GM23338 (cell line): Measurements from ENCODE around the gene IGF2BP3. TPM values are rescaled to one million over a fixed set of nuclear protein-coding genes. Genes with fewer than 3 reads are reported as not detected.
"Not testable (repeated sequence)": the region's sequence is repeated elsewhere in the genome, so short reads cannot be mapped to it uniquely, and the experiment has no call there.

Experiments used
- ATAC-seq: fragments of 200-7000 bp; cut with Tn5 transposase; 3 replicates; pipeline ENCODE4 v1.9.1; 2020
- DNase-seq: peaks from one replicate; pipeline ENCODE4 v3.0.0-alpha.2; 2015; ENCODE audit warnings: low spot score
- H2AFZ ChIP-seq: fragments of 200-600 bp; sonication (generic); 2 replicates; pipeline ENCODE4 v1.8.0; 2016; ENCODE audit warnings: antibody characterized with exemption, mild to moderate bottlenecking, moderate library complexity
- H3F3A ChIP-seq: fragments of 200-600 bp; sonication (generic); replicated peaks from 2 replicates; pipeline ENCODE4 v1.8.0; 2017; ENCODE audit warnings: antibody characterized with exemption, mixed run types, low read depth
- H3K27ac ChIP-seq: fragments of 200-600 bp; sonication (generic); 2 replicates; pipeline ENCODE4 v1.6.1; 2016; ENCODE audit warnings: low read depth
- H3K27me3 ChIP-seq: fragments of 200-600 bp; sonication (generic); 2 replicates; pipeline ENCODE4 v1.8.0; 2016; ENCODE audit warnings: mild to moderate bottlenecking, mixed run types, moderate library complexity; ENCODE audit not compliant: insufficient read depth
- H3K36me3 ChIP-seq: fragments of 200-600 bp; sonication (generic); 2 replicates; pipeline ENCODE4 v1.8.0; 2016; ENCODE audit warnings: mild to moderate bottlenecking; ENCODE audit not compliant: insufficient read depth
- H3K4me1 ChIP-seq: fragments of 200-600 bp; sonication (generic); 2 replicates; pipeline ENCODE4 v1.8.0; 2016; ENCODE audit warnings: mild to moderate bottlenecking, moderate library complexity; ENCODE audit not compliant: insufficient read depth
- H3K4me2 ChIP-seq: fragments of 200-600 bp; sonication (generic); 2 replicates; pipeline ENCODE4 v1.7.1; 2017; ENCODE audit warnings: mixed run types
- H3K4me3 ChIP-seq: fragments of 200-600 bp; sonication (generic); 2 replicates; pipeline ENCODE4 v1.6.1; 2016; ENCODE audit warnings: mixed run types
- H3K79me2 ChIP-seq: fragments of 200-600 bp; sonication (generic); replicated peaks from 2 replicates; pipeline ENCODE4 v1.8.0; 2017; ENCODE audit warnings: mild to moderate bottlenecking; ENCODE audit not compliant: insufficient read depth
- H3K9me2 ChIP-seq: fragments of 200-600 bp; sonication (generic); 2 replicates; pipeline ENCODE4 v1.8.0; 2017; ENCODE audit not compliant: insufficient read depth
- H4K20me1 ChIP-seq: fragments of 200-600 bp; sonication (generic); replicated peaks from 2 replicates; pipeline ENCODE4 v1.8.0; 2017; ENCODE audit warnings: mild to moderate bottlenecking; ENCODE audit not compliant: insufficient read depth
- H3K27ac Mint-ChIP-seq: 2 replicates; pipeline ENCODE4 v1.8.0; 2020; ENCODE audit warnings: inconsistent platforms, mild to moderate bottlenecking, moderate library complexity, mixed read lengths
- H3K27me3 Mint-ChIP-seq: 3 replicates; pipeline ENCODE4 v1.8.0; 2022; ENCODE audit warnings: low read depth, mild to moderate bottlenecking, moderate library complexity, mixed read lengths, inconsistent platforms; ENCODE audit not compliant: insufficient read depth, poor library complexity
- H3K36me3 Mint-ChIP-seq: 3 replicates; pipeline ENCODE4 v1.8.0; 2021; ENCODE audit warnings: low read depth, mild to moderate bottlenecking, inconsistent platforms, moderate library complexity, mixed read lengths
- H3K4me1 Mint-ChIP-seq: 3 replicates; pipeline ENCODE4 v1.8.0; 2020; ENCODE audit warnings: mild to moderate bottlenecking, inconsistent platforms, mixed read lengths
- H3K4me3 Mint-ChIP-seq: 3 replicates; pipeline ENCODE4 v1.8.0; 2021; ENCODE audit warnings: moderate library complexity, mild to moderate bottlenecking, inconsistent platforms, mixed read lengths
- H3K9me3 Mint-ChIP-seq: 3 replicates; pipeline ENCODE4 v1.8.0; 2020; ENCODE audit warnings: moderate library complexity, mild to moderate bottlenecking, inconsistent platforms, mixed read lengths
- CREB1 ChIP-seq: fragments of 250-450 bp; sonication (Bioruptor Pico); IDR thresholded peaks from 2 replicates; pipeline ENCODE4 v1.5.0; 2020; ENCODE audit warnings: low read depth, mild to moderate bottlenecking, moderate library complexity
- EZH2 ChIP-seq: fragments of 200-600 bp; sonication (generic); IDR thresholded peaks from one replicate; pipeline ENCODE4 v1.8.0; 2017; ENCODE audit warnings: antibody characterized with exemption, mild to moderate bottlenecking, low read depth; ENCODE audit not compliant: unreplicated experiment
- EZH2phosphoT487 ChIP-seq: fragments of 200-600 bp; sonication (generic); IDR thresholded peaks from one replicate; pipeline ENCODE4 v1.8.1; 2018; ENCODE audit warnings: antibody characterized with exemption; ENCODE audit not compliant: unreplicated experiment
- JUNB ChIP-seq: IDR thresholded peaks from one replicate; pipeline ENCODE4 v1.6.1; 2016; ENCODE audit warnings: antibody characterized with exemption; ENCODE audit not compliant: unreplicated experiment
- NANOG ChIP-seq: IDR thresholded peaks from 2 replicates; pipeline ENCODE4 v1.6.1; 2016; ENCODE audit warnings: antibody characterized with exemption, borderline replicate concordance
- POLR2AphosphoS5 ChIP-seq: IDR thresholded peaks from 2 replicates; pipeline ENCODE4 v1.6.1; 2016; ENCODE audit warnings: antibody characterized with exemption, low read depth
- ZNF114 ChIP-seq: fragments of 250-450 bp; sonication (Bioruptor Pico); IDR thresholded peaks from 2 replicates; pipeline ENCODE4 v1.5.0; 2020; ENCODE audit warnings: mild to moderate bottlenecking, moderate library complexity
- ZNF331 ChIP-seq: fragments of 250-450 bp; sonication (Bioruptor Pico); IDR thresholded peaks from 2 replicates; pipeline ENCODE4 v1.5.0; 2020; ENCODE audit warnings: low read depth, mild to moderate bottlenecking, moderate library complexity
- polyA plus RNA-seq: library from polyadenylated mRNA; unstranded; fragments of >200 nt; fragmentation: Nextera tagmentation; extraction: Ambion mirVana; gene quantifications from 2 replicates; pipeline ENCODE4 v1.2.1, GENCODE V29; 2016
- total RNA-seq: library from RNA; depleted of rRNA; stranded (reverse); fragments of >200 nt; shearing (Covaris generic); gene quantifications from 2 replicates; pipeline ENCODE4 v1.2.3, GENCODE V29; 2014
- TF ChIP-seq, protein P1 (sequence below): IDR thresholded peaks from one replicate; pipeline ENCODE4 v1.6.1; 2018; ENCODE audit warnings: antibody characterized with exemption; ENCODE audit not compliant: unreplicated experiment
- TF ChIP-seq, protein P2 (sequence below), 2 experiments: fragments of 200-600 bp in 1 of 2; sonication (generic) in 1 of 2; conservative IDR thresholded peaks; 2 replicates each; pipeline versions ENCODE4 v1.5.1 to v1.6.1; 2016 to 2017; ENCODE audit warnings: antibody characterized with exemption in 2 of 2, low read depth in 2 of 2, mild to moderate bottlenecking in 2 of 2, moderate library complexity in 1 of 2
- TF ChIP-seq, protein P3 (sequence below): IDR thresholded peaks from 2 replicates; pipeline ENCODE4 v1.6.1; 2016; ENCODE audit warnings: antibody characterized with exemption

The IGF2BP3 gene
- total and polyA plus RNA-seq, 2 experiments from 2014 or later: 52.0 to 183 TPM

DNA sequence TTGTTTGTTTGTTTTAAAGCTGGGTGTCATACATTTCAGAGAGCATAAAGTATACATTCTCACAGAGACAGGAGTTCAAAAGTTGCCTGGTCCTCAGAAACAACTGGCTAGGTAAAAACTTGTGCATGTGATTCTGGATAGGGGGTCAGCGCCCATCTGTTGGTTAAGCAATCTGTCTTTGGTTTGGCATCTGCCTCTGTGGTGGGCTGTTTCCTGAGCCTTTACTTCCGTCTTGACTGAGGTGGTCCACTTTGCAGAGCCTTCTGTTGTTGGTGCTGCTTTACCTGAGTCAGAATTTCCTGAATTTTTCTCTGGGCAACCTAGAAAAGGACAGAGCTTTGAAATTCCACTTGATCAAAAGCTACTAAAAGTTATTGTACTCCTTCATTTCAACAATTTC, 158.2 kb downstream of the IGF2BP3 start:
- H2AFZ ChIP-seq, H3K9me2 ChIP-seq, ATAC-seq, H3K4me2 ChIP-seq, H3K27me3 Mint-ChIP-seq, H3K4me3 ChIP-seq, H3K4me1 ChIP-seq, H3K27ac Mint-ChIP-seq, DNase-seq, H3K9me3 Mint-ChIP-seq, H3K4me3 Mint-ChIP-seq, H3K4me1 Mint-ChIP-seq, H3K27me3 ChIP-seq: not testable (repeated sequence)
- Histone ChIP-seq H3K79me2 (peaks cover 24% of the 10 kb centered on the region), H4K20me1 (peaks cover 14% of the 10 kb centered on the region; the same call in 1 of the 2 replicates), H3K27ac (peak overlapping the region; percentile 12), H3F3A (peaks cover 29% of the 10 kb centered on the region), H3K36me3 (peaks cover 58% of the 10 kb centered on the region)
- peaks cover 86% of the 10 kb centered on the region for H3K36me3 Mint-ChIP-seq

DNA sequence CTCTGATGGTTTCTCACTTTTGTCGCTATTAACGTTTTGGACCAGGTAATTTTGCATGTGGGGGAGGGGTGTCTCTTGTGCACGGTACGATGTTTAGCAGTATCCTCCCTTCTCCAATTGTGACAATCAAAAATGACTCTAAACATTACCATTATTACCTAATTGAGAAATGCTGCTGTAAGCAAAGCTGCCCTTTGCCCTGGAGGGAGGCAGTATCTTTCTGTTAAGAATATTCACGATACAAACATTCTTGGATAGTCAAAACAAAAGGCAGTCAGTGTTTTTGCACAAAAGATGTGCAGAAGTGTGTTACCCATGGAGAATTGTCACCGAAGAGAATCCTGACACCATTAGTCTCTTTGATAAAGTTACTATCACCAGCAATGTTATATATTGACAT, 161.5 kb downstream of the IGF2BP3 start:
- peaks cover 5% of the 10 kb centered on the region; the same call in 2 of the 3 replicates for H3K4me1 Mint-ChIP-seq
- peaks cover 57% of the 10 kb centered on the region for H3K79me2 ChIP-seq
- no peaks in the 10 kb centered on the region for H3K9me3 Mint-ChIP-seq
- peaks cover 14% of the 10 kb centered on the region for H3K27me3 Mint-ChIP-seq
- peaks cover 81% of the 10 kb centered on the region for H3K36me3 Mint-ChIP-seq
- 0 out of 2 replicates have a peak overlapping the region, but pooled peaks have one; percentile 15 for H3K27ac ChIP-seq
- H3K27ac Mint-ChIP-seq: no peak overlapping the region
- H3K9me2 ChIP-seq: no peaks in the 10 kb centered on the region
- H4K20me1 ChIP-seq: peaks cover 32% of the 10 kb centered on the region; the same call in 1 of the 2 replicates
- peaks cover 23% of the 10 kb centered on the region for H3F3A ChIP-seq
- H3K4me3 Mint-ChIP-seq: no peak overlapping the region
- peaks cover 35% of the 10 kb centered on the region; the same call in 1 of the 2 replicates for H3K36me3 ChIP-seq
- H3K4me1 ChIP-seq: no peaks in the 10 kb centered on the region
- DNase-seq: no peak
- no peak overlapping the region for H3K4me3 ChIP-seq
- H3K4me2 ChIP-seq: no peak overlapping the region
- H3K27me3 ChIP-seq: no peaks in the 10 kb centered on the region
- ATAC-seq: no peak
- H2AFZ ChIP-seq: no peak overlapping the region
- TF ChIP-seq, protein P1, sequence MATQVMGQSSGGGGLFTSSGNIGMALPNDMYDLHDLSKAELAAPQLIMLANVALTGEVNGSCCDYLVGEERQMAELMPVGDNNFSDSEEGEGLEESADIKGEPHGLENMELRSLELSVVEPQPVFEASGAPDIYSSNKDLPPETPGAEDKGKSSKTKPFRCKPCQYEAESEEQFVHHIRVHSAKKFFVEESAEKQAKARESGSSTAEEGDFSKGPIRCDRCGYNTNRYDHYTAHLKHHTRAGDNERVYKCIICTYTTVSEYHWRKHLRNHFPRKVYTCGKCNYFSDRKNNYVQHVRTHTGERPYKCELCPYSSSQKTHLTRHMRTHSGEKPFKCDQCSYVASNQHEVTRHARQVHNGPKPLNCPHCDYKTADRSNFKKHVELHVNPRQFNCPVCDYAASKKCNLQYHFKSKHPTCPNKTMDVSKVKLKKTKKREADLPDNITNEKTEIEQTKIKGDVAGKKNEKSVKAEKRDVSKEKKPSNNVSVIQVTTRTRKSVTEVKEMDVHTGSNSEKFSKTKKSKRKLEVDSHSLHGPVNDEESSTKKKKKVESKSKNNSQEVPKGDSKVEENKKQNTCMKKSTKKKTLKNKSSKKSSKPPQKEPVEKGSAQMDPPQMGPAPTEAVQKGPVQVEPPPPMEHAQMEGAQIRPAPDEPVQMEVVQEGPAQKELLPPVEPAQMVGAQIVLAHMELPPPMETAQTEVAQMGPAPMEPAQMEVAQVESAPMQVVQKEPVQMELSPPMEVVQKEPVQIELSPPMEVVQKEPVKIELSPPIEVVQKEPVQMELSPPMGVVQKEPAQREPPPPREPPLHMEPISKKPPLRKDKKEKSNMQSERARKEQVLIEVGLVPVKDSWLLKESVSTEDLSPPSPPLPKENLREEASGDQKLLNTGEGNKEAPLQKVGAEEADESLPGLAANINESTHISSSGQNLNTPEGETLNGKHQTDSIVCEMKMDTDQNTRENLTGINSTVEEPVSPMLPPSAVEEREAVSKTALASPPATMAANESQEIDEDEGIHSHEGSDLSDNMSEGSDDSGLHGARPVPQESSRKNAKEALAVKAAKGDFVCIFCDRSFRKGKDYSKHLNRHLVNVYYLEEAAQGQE: no peak
- TF ChIP-seq CREB1: no peak
- TF ChIP-seq JUNB: no peak
- no peak for TF ChIP-seq POLR2AphosphoS5
- no peak for TF ChIP-seq NANOG
- no peak for TF ChIP-seq ZNF114 (CRISPR knock-in tag)

DNA sequence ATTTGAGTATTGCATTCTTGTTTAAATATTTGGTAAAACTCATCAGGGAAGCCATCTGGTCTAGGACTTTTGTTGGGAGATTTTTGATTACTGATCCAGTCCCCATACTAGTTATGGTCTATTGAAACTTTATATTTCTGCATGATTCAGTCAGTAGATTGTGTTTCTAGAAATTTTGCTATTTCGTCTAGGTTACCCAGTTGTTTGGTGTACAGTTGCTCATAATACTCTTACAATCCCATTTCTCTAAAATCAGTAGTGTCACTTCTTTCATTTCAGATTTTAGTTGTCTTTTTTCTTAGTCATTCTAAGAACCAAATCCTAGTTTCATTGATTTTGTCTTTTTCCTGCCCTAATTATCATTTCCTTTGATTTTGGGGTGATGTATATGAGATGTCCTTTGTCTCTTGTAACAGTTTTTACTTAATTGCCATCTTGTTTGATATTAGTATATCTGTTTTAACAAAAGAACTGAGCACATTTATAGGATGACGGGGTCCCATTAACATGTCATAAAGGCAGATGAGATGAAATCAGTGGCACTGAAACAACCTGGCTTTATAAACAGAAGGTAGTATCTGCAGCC, 163.3 kb downstream of the IGF2BP3 start:
- H2AFZ ChIP-seq: no peak overlapping the region
- no peak overlapping the region for H3K27ac Mint-ChIP-seq
- H3K4me3 ChIP-seq: no peak overlapping the region
- no peak for TF ChIP-seq NANOG
- TF ChIP-seq, protein P2, sequence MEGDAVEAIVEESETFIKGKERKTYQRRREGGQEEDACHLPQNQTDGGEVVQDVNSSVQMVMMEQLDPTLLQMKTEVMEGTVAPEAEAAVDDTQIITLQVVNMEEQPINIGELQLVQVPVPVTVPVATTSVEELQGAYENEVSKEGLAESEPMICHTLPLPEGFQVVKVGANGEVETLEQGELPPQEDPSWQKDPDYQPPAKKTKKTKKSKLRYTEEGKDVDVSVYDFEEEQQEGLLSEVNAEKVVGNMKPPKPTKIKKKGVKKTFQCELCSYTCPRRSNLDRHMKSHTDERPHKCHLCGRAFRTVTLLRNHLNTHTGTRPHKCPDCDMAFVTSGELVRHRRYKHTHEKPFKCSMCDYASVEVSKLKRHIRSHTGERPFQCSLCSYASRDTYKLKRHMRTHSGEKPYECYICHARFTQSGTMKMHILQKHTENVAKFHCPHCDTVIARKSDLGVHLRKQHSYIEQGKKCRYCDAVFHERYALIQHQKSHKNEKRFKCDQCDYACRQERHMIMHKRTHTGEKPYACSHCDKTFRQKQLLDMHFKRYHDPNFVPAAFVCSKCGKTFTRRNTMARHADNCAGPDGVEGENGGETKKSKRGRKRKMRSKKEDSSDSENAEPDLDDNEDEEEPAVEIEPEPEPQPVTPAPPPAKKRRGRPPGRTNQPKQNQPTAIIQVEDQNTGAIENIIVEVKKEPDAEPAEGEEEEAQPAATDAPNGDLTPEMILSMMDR (conservative IDR thresholded peaks at IDR 0.05; ENCODE audit: low read depth in 2 of 2): no peak
- TF ChIP-seq ZNF331 (CRISPR knock-in tag): no peak
- no peak for TF ChIP-seq CREB1
- TF ChIP-seq, protein P3, sequence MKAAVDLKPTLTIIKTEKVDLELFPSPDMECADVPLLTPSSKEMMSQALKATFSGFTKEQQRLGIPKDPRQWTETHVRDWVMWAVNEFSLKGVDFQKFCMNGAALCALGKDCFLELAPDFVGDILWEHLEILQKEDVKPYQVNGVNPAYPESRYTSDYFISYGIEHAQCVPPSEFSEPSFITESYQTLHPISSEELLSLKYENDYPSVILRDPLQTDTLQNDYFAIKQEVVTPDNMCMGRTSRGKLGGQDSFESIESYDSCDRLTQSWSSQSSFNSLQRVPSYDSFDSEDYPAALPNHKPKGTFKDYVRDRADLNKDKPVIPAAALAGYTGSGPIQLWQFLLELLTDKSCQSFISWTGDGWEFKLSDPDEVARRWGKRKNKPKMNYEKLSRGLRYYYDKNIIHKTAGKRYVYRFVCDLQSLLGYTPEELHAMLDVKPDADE: no peak
- no peak for TF ChIP-seq EZH2
- TF ChIP-seq ZNF114 (CRISPR knock-in tag): no peak
- no peak for TF ChIP-seq EZH2phosphoT487
- TF ChIP-seq JUNB: no peak
- DNase-seq (no peak), ATAC-seq (no peak)
- H3K36me3 ChIP-seq: peaks cover 22% of the 10 kb centered on the region
- peaks cover 78% of the 10 kb centered on the region for H3K36me3 Mint-ChIP-seq
- H3K27ac ChIP-seq: no peak overlapping the region
- H3K4me2 ChIP-seq: no peak overlapping the region
- peaks cover 5% of the 10 kb centered on the region for H3K4me1 Mint-ChIP-seq
- peaks cover 19% of the 10 kb centered on the region for H3F3A ChIP-seq
- no peaks in the 10 kb centered on the region for H3K9me2 ChIP-seq
- H3K4me1 ChIP-seq: no peaks in the 10 kb centered on the region
- peaks cover 33% of the 10 kb centered on the region; the same call in 1 of the 2 replicates for H4K20me1 ChIP-seq
- no peaks in the 10 kb centered on the region for H3K27me3 ChIP-seq
- H3K79me2 ChIP-seq: peaks cover 75% of the 10 kb centered on the region
- no peaks in the 10 kb centered on the region for H3K9me3 Mint-ChIP-seq
- peaks cover 14% of the 10 kb centered on the region for H3K27me3 Mint-ChIP-seq
- no peak overlapping the region for H3K4me3 Mint-ChIP-seq
